Measurements from ENCODE around the gene KCNK3. TPM values are rescaled to one million over a fixed set of nuclear protein-coding genes. Genes with fewer than 3 reads are reported as not detected.

KCNK3 gene
- total and polyA plus RNA-seq, 7 experiments from 2014 or later: not detected

GRCh38 chr2:26709323-26710110, 17.0 kb downstream of the KCNK3 start:
- intact Hi-C loops (cut with micrococcal nuclease): no loop called here
- Mint-ChIP-seq H3K4me1 (no peaks in the 10 kb centered on the region), H3K36me3 (no peaks in the 10 kb centered on the region), H3K27me3 (peaks cover 0 to 3% (median 0%) of the 10 kb centered on the region in 5 donors), H3K4me3 (no peak overlapping the region), H3K27ac (no peak overlapping the region), H3K9me3 (no peaks in the 10 kb centered on the region)
- POLR2A ChIA-PET: no interaction called here
- DNase-seq: no peak
- Histone ChIP-seq H3K36me3 (ENCODE audit: control insufficient read depth in 2 of 3, insufficient read depth in 3 of 3, low read length in 3 of 3) (no peaks in the 10 kb centered on the region), H3K4me1 (ENCODE audit: control insufficient read depth in 2 of 2, insufficient read depth in 2 of 2, low read length in 2 of 2) (no peaks in the 10 kb centered on the region), H3K4me3 (ENCODE audit: low read length) (no peak overlapping the region), H3K27me3 (ENCODE audit: control insufficient read depth in 2 of 2, insufficient read depth in 2 of 2, low read length in 2 of 2) (no peaks in the 10 kb centered on the region), H3K27ac (ENCODE audit: low read depth, low read length) (no peak overlapping the region), H3K9me3 (ENCODE audit: control insufficient read depth in 2 of 3, low read length in 3 of 3) (no peaks in the 10 kb centered on the region)
- CTCF ChIA-PET: no interaction called here
- no peak for ATAC-seq

GRCh38 chr2:26710145-26710544, 17.6 kb downstream of the KCNK3 start:
- H3K36me3 Mint-ChIP-seq: no peaks in the 10 kb centered on the region
- ATAC-seq (no peak), DNase-seq (no peak)
- CTCF ChIA-PET: no interaction called here
- POLR2A ChIA-PET: no interaction called here
- intact Hi-C loops (cut with micrococcal nuclease): no loop called here
- no peaks in the 10 kb centered on the region for H3K27me3 ChIP-seq (ENCODE audit: control insufficient read depth in 2 of 2, insufficient read depth in 2 of 2, low read length in 2 of 2)
- H3K9me3 ChIP-seq (ENCODE audit: control insufficient read depth in 2 of 3, low read length in 3 of 3): no peaks in the 10 kb centered on the region
- no peak overlapping the region for H3K27ac ChIP-seq (ENCODE audit: low read depth, low read length)
- H3K4me1 ChIP-seq (ENCODE audit: control insufficient read depth in 2 of 2, insufficient read depth in 2 of 2, low read length in 2 of 2): no peaks in the 10 kb centered on the region
- H3K4me1 Mint-ChIP-seq: no peaks in the 10 kb centered on the region
- no peaks in the 10 kb centered on the region for H3K9me3 Mint-ChIP-seq
- no peak overlapping the region for H3K4me3 ChIP-seq (ENCODE audit: low read length)
- H3K4me3 Mint-ChIP-seq: no peak overlapping the region
- no peaks in the 10 kb centered on the region for H3K36me3 ChIP-seq (ENCODE audit: control insufficient read depth in 2 of 3, insufficient read depth in 3 of 3, low read length in 3 of 3)
- H3K27ac Mint-ChIP-seq: no peak overlapping the region
- H3K27me3 Mint-ChIP-seq: peaks cover 0 to 3% (median 0%) of the 10 kb centered on the region in 5 donors

- H3K27me3 ChIP-seq (ENCODE audit: control insufficient read depth in 2 of 2, insufficient read depth in 2 of 2, low read length in 2 of 2): no peaks in the 10 kb centered on the region
- CTCF ChIA-PET: interaction anchor here (0.7 kb wide), 1 partner anchor 8 kb away, joined by 3 read pairs; no protein-coding TSS in a partner anchor
- Mint-ChIP-seq H3K27me3 (no peaks in the 10 kb centered on the region), H3K9me3 (no peaks in the 10 kb centered on the region), H3K4me1 (no peaks in the 10 kb centered on the region), H3K4me3 (no peak overlapping the region), H3K36me3 (no peaks in the 10 kb centered on the region), H3K27ac (no peak overlapping the region)
- no peaks in the 10 kb centered on the region for H3K9me3 ChIP-seq (ENCODE audit: control insufficient read depth in 2 of 3, low read length in 3 of 3)
- H3K27ac ChIP-seq (ENCODE audit: low read depth, low read length): no peak overlapping the region
- H3K4me3 ChIP-seq (ENCODE audit: low read length): no peak overlapping the region
- DNase-seq (no peak), ATAC-seq (no peak)
- no peaks in the 10 kb centered on the region for H3K4me1 ChIP-seq (ENCODE audit: control insufficient read depth in 2 of 2, insufficient read depth in 2 of 2, low read length in 2 of 2)
- no peaks in the 10 kb centered on the region for H3K36me3 ChIP-seq (ENCODE audit: control insufficient read depth in 2 of 3, insufficient read depth in 3 of 3, low read length in 3 of 3)
- POLR2A ChIA-PET: no interaction called here
- intact Hi-C loops (cut with micrococcal nuclease): no loop called here
Measured at GRCh38 chr2:26710743-26711456, 18.4 kb downstream of the KCNK3 start.

DNA sequence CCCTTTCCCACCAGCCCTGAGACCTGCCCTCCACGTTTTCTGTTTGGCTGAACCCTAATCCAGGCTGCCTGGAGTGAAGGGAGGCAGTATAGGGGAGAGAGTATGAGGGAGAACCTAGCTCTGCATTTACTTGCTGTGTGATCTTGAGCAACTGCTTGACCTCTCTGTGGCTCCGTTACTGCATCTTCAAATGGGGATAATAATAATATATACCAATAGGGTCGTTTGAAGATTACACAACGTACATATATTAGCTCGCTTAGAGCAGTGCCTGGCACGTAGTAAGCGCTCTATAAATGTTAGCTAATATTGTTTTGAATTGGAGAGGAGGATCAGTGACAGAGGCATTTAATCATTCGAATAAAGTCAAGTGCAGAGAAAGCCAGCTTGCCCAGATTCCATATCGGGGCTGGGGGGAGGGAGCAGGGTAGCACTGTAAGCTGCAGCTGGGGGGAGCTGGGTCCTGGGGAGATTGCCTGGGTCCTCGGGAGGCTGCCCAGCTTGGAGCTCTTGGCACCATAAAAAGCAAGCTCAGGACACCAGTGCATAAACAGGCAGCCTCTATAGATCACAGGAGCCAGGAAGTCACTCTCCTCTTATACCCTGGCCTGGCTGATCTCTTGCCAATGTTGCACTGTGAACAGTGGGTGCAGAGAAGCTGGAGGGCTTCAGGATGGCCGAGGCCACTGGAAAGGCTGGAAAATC, 19.1 kb downstream of the KCNK3 start:
- no peaks in the 10 kb centered on the region for H3K4me1 Mint-ChIP-seq
- no peak overlapping the region for H3K27ac Mint-ChIP-seq
- ChIA-PET POLR2A (no interaction called here), CTCF (interaction anchor here (0.7 kb wide), 1 partner anchor 8 kb away, joined by 3 read pairs; no protein-coding TSS in a partner anchor)
- Histone ChIP-seq H3K4me3 (ENCODE audit: low read length) (no peak overlapping the region), H3K4me1 (ENCODE audit: control insufficient read depth in 2 of 2, insufficient read depth in 2 of 2, low read length in 2 of 2) (no peaks in the 10 kb centered on the region), H3K27me3 (ENCODE audit: control insufficient read depth in 2 of 2, insufficient read depth in 2 of 2, low read length in 2 of 2) (no peaks in the 10 kb centered on the region), H3K9me3 (ENCODE audit: control insufficient read depth in 2 of 3, low read length in 3 of 3) (no peaks in the 10 kb centered on the region), H3K36me3 (ENCODE audit: control insufficient read depth in 2 of 3, insufficient read depth in 3 of 3, low read length in 3 of 3) (no peaks in the 10 kb centered on the region), H3K27ac (ENCODE audit: low read depth, low read length) (no peak overlapping the region)
- ATAC-seq: no peak
- no peak for DNase-seq
- no peaks in the 10 kb centered on the region for H3K36me3 Mint-ChIP-seq
- H3K4me3 Mint-ChIP-seq: no peak overlapping the region
- no peaks in the 10 kb centered on the region for H3K9me3 Mint-ChIP-seq
- H3K27me3 Mint-ChIP-seq: no peaks in the 10 kb centered on the region
- intact Hi-C loops (cut with micrococcal nuclease): no loop called here

- Histone ChIP-seq H3K4me1 (ENCODE audit: control insufficient read depth in 2 of 2, insufficient read depth in 2 of 2, low read length in 2 of 2) (no peaks in the 10 kb centered on the region), H3K9me3 (ENCODE audit: control insufficient read depth in 2 of 3, low read length in 3 of 3) (no peaks in the 10 kb centered on the region), H3K27me3 (ENCODE audit: control insufficient read depth in 2 of 2, insufficient read depth in 2 of 2, low read length in 2 of 2) (no peaks in the 10 kb centered on the region), H3K4me3 (ENCODE audit: low read length) (no peak overlapping the region), H3K27ac (ENCODE audit: low read depth, low read length) (no peak overlapping the region), H3K36me3 (ENCODE audit: control insufficient read depth in 2 of 3, insufficient read depth in 3 of 3, low read length in 3 of 3) (no peaks in the 10 kb centered on the region)
- DNase-seq (no peak), ATAC-seq (no peak)
- Mint-ChIP-seq H3K27ac (no peak overlapping the region), H3K9me3 (no peaks in the 10 kb centered on the region), H3K36me3 (no peaks in the 10 kb centered on the region), H3K4me3 (no peak overlapping the region), H3K27me3 (no peaks in the 10 kb centered on the region), H3K4me1 (no peaks in the 10 kb centered on the region)
- intact Hi-C loops (cut with micrococcal nuclease): no loop called here
- CTCF ChIA-PET: no interaction called here
- POLR2A ChIA-PET: no interaction called here
Measured at GRCh38 chr2:26712486-26713465, 20.3 kb downstream of the KCNK3 start.

- H3K4me1 Mint-ChIP-seq: no peaks in the 10 kb centered on the region
Measured at GRCh38 chr2:26715528-26716270, 23.2 kb downstream of the KCNK3 start.

More at GRCh38 chr2:26715528-26716270, 23.2 kb downstream of the KCNK3 start:
- Histone ChIP-seq H3K9me3 (ENCODE audit: control insufficient read depth in 2 of 3, low read length in 3 of 3) (no peaks in the 10 kb centered on the region), H3K4me1 (ENCODE audit: control insufficient read depth in 2 of 2, insufficient read depth in 2 of 2, low read length in 2 of 2) (no peaks in the 10 kb centered on the region), H3K27me3 (ENCODE audit: control insufficient read depth in 2 of 2, insufficient read depth in 2 of 2, low read length in 2 of 2) (no peaks in the 10 kb centered on the region), H3K27ac (ENCODE audit: low read depth, low read length) (no peak overlapping the region), H3K36me3 (ENCODE audit: control insufficient read depth in 2 of 3, insufficient read depth in 3 of 3, low read length in 3 of 3) (no peaks in the 10 kb centered on the region), H3K4me3 (ENCODE audit: low read length) (no peak overlapping the region)
- no peak overlapping the region for H3K4me3 Mint-ChIP-seq
- ATAC-seq: no peak
- DNase-seq: no peak
- H3K27me3 Mint-ChIP-seq: peaks cover 0 to 2% (median 0%) of the 10 kb centered on the region in 5 donors
- ChIA-PET CTCF (no interaction called here), POLR2A (no interaction called here)
- intact Hi-C loops (cut with micrococcal nuclease): no loop called here
- peaks cover 0 to 3% (median 0%) of the 10 kb centered on the region in 11 donors for H3K9me3 Mint-ChIP-seq
- no peaks in the 10 kb centered on the region for H3K36me3 Mint-ChIP-seq
- H3K27ac Mint-ChIP-seq: no peak overlapping the region
